IPS-18c (cell line): ENCODE data around the gene NGLY1.

Experiments used
- H3K4me3 ChIP-seq: 2 replicates; pipeline ENCODE4 v1.7.0; 2013; ENCODE audit warnings: low read depth, mild to moderate bottlenecking, low read length, moderate library complexity; ENCODE audit not compliant: insufficient read depth
- H3K9me3 ChIP-seq: one replicate; pipeline ENCODE4 v1.6.1; 2013; ENCODE audit warnings: mild to moderate bottlenecking, low read length, moderate library complexity; ENCODE audit not compliant: control insufficient read depth, insufficient read depth

Gene NGLY1

GRCh38 chr3:25782938-25783660 lies at the start of gene NGLY1:
Gene NGLY1, minus strand, starts transcription at chr3:25783443. Its CDS starts 53 bp downstream, at chr3:25783390.
- H3K4me3 ChIP-seq, result peak within 1 kb of the TSS; percentile 91
- H3K9me3 ChIP-seq, result no peaks in the 10 kb centered on the region

- Histone ChIP-seq H3K4me3 (no peak overlapping the region), H3K9me3 (no peaks in the 10 kb centered on the region)
These were observed 48.3 kb upstream of the NGLY1 start for GRCh38 chr3:25831578-25831977.

- H3K4me3 ChIP-seq, result no peak overlapping the region
- H3K9me3 ChIP-seq, result no peaks in the 10 kb centered on the region
These were observed 47.4 kb upstream of the NGLY1 start for GRCh38 chr3:25830373-25831280.

- Histone ChIP-seq H3K9me3 (no peaks in the 10 kb centered on the region), H3K4me3 (no peak overlapping the region)
These were observed 43.3 kb upstream of the NGLY1 start for GRCh38 chr3:25826510-25826909.

- Histone ChIP-seq H3K9me3 (no peaks in the 10 kb centered on the region), H3K4me3 (no peak overlapping the region)
These were observed 40.1 kb upstream of the NGLY1 start for GRCh38 chr3:25823314-25823713.

GRCh38 chr3:25821746-25822573 lies 38.7 kb upstream of the NGLY1 start:
- Histone ChIP-seq H3K9me3 (no peaks in the 10 kb centered on the region), H3K4me3 (no peak overlapping the region)

- H3K4me3 ChIP-seq, result no peak overlapping the region
- H3K9me3 ChIP-seq, result no peaks in the 10 kb centered on the region
These were observed 37.7 kb upstream of the NGLY1 start for GRCh38 chr3:25820816-25821486.

GRCh38 chr3:25820366-25820765 lies 37.1 kb upstream of the NGLY1 start:
- Histone ChIP-seq H3K4me3 (no peak overlapping the region), H3K9me3 (no peaks in the 10 kb centered on the region)

GRCh38 chr3:25818335-25818734 lies 35.1 kb upstream of the NGLY1 start:
- no peaks in the 10 kb centered on the region for H3K9me3 ChIP-seq
- H3K4me3 ChIP-seq, result no peak overlapping the region

- H3K4me3 ChIP-seq, result no peak overlapping the region
These were observed 34.4 kb upstream of the NGLY1 start for GRCh38 chr3:25817638-25818037.

GRCh38 chr3:25817107-25817506 lies 33.9 kb upstream of the NGLY1 start:
- Histone ChIP-seq H3K9me3 (no peaks in the 10 kb centered on the region), H3K4me3 (no peak overlapping the region)

More at GRCh38 chr3:25817638-25818037, 34.4 kb upstream of the NGLY1 start:
- no peaks in the 10 kb centered on the region for H3K9me3 ChIP-seq

- H3K4me3 ChIP-seq, result no peak overlapping the region
- no peaks in the 10 kb centered on the region for H3K9me3 ChIP-seq
These were observed 29.4 kb upstream of the NGLY1 start for GRCh38 chr3:25812644-25813043.

- Histone ChIP-seq H3K9me3 (no peaks in the 10 kb centered on the region), H3K4me3 (no peak overlapping the region)
These were observed 21.4 kb upstream of the NGLY1 start for GRCh38 chr3:25804676-25805075.

GRCh38 chr3:25803833-25804232 lies 20.6 kb upstream of the NGLY1 start:
- H3K9me3 ChIP-seq, result no peaks in the 10 kb centered on the region
- H3K4me3 ChIP-seq, result no peak overlapping the region

- no peak overlapping the region for H3K4me3 ChIP-seq
These were observed 18.5 kb upstream of the NGLY1 start for GRCh38 chr3:25801786-25802185.

GRCh38 chr3:25789596-25790556 lies 6.6 kb upstream of the NGLY1 start, which contains the start of gene OXSM:
Gene OXSM, plus strand, starts transcription at chr3:25790090. Its CDS starts 931 bp downstream, at chr3:25791021.
- no peaks in the 10 kb centered on the region for H3K9me3 ChIP-seq
- peak within 1 kb of the TSS; percentile 66 for H3K4me3 ChIP-seq

More at GRCh38 chr3:25801786-25802185, 18.5 kb upstream of the NGLY1 start:
- no peaks in the 10 kb centered on the region for H3K9me3 ChIP-seq
